ENCODE results near the gene PRKG2. TPM values are rescaled to one million over a fixed set of nuclear protein-coding genes. Genes with fewer than 3 reads are reported as not detected.
A peak's percentile ranks its signal among the peaks of the same experiment; 100 is the strongest.

The PRKG2 gene
- total RNA-seq, 1 donor from 2014 or later, result 11.9 TPM

DNA sequence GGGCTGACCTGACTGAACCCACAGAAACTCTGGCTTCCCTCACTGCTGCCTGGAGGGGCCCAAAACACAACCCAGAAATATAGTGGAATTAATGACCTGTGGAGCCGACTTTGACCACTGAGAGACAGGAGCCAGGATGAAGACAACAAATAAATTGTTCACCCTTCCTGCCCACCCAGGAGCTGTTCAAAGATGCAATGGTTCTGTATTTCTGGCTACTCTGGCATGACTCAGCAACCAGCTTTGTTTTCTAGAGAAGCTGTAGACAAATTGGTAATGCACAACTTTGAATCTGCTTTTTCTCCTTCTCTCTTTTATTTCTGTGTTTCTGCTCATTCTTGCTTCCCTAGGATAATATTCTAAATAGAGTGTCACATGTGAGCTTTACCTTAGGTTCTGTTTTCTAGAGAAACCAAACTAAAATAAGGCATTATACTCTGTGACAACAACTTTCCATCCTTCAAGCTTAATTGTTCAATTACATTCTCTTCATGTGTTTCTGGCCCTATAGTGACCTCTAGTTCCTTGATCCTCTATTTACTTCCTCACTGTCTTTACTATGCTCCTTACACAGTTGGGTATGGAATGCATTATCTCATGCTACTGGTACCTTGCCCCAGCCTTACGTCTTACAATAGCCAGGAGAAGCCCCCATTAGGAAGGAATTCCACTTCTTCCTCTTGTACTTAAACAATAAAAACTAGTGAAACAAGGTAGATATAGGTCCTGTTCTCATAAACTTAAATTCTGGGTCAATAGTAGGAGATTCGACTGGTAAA, 6.5 kb upstream of the PRKG2 start:
- Mint-ChIP-seq H3K36me3 (no peaks in the 10 kb centered on the region), H3K27ac (no peak overlapping the region), H3K4me1 (ENCODE audit: unreplicated experiment) (no peaks in the 10 kb centered on the region), H3K27me3 (peaks cover 17% of the 10 kb centered on the region), H3K4me3 (no peak overlapping the region), H3K9me3 (no peaks in the 10 kb centered on the region)
- no peak for DNase-seq (ENCODE audit: extremely low spot score, unreplicated experiment)
- TF ChIP-seq, protein P1, sequence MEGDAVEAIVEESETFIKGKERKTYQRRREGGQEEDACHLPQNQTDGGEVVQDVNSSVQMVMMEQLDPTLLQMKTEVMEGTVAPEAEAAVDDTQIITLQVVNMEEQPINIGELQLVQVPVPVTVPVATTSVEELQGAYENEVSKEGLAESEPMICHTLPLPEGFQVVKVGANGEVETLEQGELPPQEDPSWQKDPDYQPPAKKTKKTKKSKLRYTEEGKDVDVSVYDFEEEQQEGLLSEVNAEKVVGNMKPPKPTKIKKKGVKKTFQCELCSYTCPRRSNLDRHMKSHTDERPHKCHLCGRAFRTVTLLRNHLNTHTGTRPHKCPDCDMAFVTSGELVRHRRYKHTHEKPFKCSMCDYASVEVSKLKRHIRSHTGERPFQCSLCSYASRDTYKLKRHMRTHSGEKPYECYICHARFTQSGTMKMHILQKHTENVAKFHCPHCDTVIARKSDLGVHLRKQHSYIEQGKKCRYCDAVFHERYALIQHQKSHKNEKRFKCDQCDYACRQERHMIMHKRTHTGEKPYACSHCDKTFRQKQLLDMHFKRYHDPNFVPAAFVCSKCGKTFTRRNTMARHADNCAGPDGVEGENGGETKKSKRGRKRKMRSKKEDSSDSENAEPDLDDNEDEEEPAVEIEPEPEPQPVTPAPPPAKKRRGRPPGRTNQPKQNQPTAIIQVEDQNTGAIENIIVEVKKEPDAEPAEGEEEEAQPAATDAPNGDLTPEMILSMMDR (conservative IDR thresholded peaks at IDR 0.05), result no peak

DNA sequence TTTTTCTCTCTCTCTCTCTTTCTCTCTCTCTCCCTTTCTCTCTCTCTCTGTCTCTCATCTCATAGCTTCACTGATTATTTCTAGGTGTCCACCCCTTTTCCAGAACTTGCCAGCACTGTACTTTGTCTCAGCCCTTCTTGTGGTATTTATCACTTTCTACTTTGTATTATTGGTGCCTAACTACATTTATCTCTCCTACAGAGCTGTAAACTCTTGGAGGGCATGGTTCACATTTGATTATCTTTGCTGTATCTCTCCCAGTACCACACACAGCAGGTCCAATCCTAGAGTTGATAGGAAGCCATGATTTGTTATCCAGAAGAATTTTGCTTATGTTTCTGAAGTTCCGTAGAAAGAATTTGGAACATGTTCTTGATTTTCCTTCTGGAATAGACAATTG, 5.2 kb upstream of the PRKG2 start:
- TF ChIP-seq, protein P1 (conservative IDR thresholded peaks at IDR 0.05), result no peak
- H3K4me3 Mint-ChIP-seq, result no peak overlapping the region
- H3K36me3 Mint-ChIP-seq, result no peaks in the 10 kb centered on the region
- peaks cover 28% of the 10 kb centered on the region for H3K27me3 Mint-ChIP-seq
- no peaks in the 10 kb centered on the region for H3K9me3 Mint-ChIP-seq
- no peak overlapping the region for H3K27ac Mint-ChIP-seq
- no peaks in the 10 kb centered on the region for H3K4me1 Mint-ChIP-seq (ENCODE audit: unreplicated experiment)
- no peak for DNase-seq (ENCODE audit: extremely low spot score, unreplicated experiment)

DNA sequence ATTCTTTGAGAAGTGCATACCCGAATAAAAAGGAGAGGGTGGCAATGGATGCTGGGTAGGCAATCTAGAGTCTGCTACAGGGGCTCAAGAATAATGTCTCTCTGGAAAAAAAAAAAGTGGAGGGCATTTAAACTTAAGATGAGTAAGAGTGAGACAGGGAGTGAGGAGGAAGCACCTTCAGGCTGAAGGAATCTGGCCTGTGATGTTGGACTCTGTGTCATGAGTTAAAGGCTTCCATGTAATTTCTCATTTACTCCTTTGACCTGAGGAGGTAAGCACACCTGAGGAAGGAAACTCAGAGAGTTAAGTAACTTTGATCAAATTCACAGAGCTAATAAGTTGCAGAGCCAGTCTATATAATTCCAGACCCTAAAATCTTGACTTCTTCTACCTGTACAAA, 3.2 kb upstream of the PRKG2 start:
- peaks cover 5% of the 10 kb centered on the region for H3K4me1 Mint-ChIP-seq (ENCODE audit: unreplicated experiment)
- H3K27ac Mint-ChIP-seq, result no peak overlapping the region
- H3K27me3 Mint-ChIP-seq, result peaks cover 31% of the 10 kb centered on the region
- DNase-seq (ENCODE audit: extremely low spot score, unreplicated experiment), result no peak
- no peaks in the 10 kb centered on the region for H3K36me3 Mint-ChIP-seq
- TF ChIP-seq, protein P1 (conservative IDR thresholded peaks at IDR 0.05), result no peak
- no peaks in the 10 kb centered on the region for H3K9me3 Mint-ChIP-seq
- no peak overlapping the region for H3K4me3 Mint-ChIP-seq

DNA sequence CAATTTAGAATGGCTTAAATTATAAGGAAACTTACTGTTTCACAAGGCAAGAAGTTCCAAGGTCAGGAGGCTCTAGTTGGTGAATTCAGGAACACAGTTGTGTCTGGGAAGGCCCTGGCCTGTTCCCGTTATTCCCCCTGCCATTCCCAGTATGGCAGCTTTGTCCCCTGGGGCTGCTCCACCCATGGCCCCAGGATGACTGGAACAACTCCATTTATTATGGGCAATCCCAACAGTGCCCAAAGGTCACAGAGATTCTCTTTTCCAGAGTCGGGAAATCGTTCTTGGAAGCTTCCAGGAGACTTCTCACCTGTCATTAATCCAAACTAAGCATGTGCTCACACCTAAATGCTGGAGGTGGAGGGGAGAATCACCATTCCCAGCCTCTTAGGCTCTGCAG, 2.8 kb upstream of the PRKG2 start:
- H3K4me1 Mint-ChIP-seq (ENCODE audit: unreplicated experiment), result peaks cover 5% of the 10 kb centered on the region
- DNase-seq (ENCODE audit: extremely low spot score, unreplicated experiment), result no peak
- H3K36me3 Mint-ChIP-seq, result no peaks in the 10 kb centered on the region
- no peak overlapping the region for H3K27ac Mint-ChIP-seq
- TF ChIP-seq, protein P1 (conservative IDR thresholded peaks at IDR 0.05), result no peak
- H3K4me3 Mint-ChIP-seq, result no peak overlapping the region
- peaks cover 31% of the 10 kb centered on the region for H3K27me3 Mint-ChIP-seq
- H3K9me3 Mint-ChIP-seq, result no peaks in the 10 kb centered on the region

DNA sequence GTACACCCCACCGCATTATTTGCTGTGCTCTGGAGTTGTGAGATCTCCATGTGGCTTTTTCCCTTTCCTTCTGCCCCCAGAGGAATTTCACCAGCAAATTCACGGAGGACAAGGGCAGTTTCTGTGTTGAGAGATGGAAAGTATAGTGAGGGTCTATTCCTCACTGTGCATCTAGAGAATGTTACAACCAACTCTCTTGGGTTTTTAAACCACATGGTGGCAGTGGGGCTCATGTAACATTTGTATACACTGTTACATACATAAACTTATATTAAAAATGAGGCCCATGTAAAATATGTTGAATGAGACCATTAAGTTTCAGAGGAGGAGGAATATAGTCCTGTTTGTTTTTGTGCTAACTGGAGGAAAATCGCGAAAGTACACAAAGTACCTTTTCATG, 909 bp upstream of the PRKG2 start:
- TF ChIP-seq, protein P1 (conservative IDR thresholded peaks at IDR 0.05), result no peak
- H3K36me3 Mint-ChIP-seq, result no peaks in the 10 kb centered on the region
- H3K9me3 Mint-ChIP-seq, result no peaks in the 10 kb centered on the region
- H3K4me1 Mint-ChIP-seq (ENCODE audit: unreplicated experiment), result peaks cover 11% of the 10 kb centered on the region
- peak overlapping the region; percentile 51 for H3K27ac Mint-ChIP-seq
- peak overlapping the region; percentile 88 for H3K4me3 Mint-ChIP-seq
- H3K27me3 Mint-ChIP-seq, result peaks cover 31% of the 10 kb centered on the region
- DNase-seq (ENCODE audit: extremely low spot score, unreplicated experiment), result no peak
